ENCODE data around the gene NACC2.

GRCh38 chr9:136110082-136111061 lies 15.3 kb upstream of the NACC2 start:
- TF ChIP-seq POLR2A (IDR thresholded peaks at IDR 0.05; ENCODE audit: control extremely low read depth in 1 of 2, low read depth in 2 of 2, low read length in 2 of 2) = no peak
- TF ChIP-seq GABPA (IDR thresholded peaks at IDR 0.05; ENCODE audit: borderline replicate concordance, insufficient read depth, low read length) = no peak
- no peak for TF ChIP-seq EP300 (IDR thresholded peaks at IDR 0.05; ENCODE audit: borderline replicate concordance in 1 of 2, low read depth in 2 of 2, low read length in 2 of 2)
- TF ChIP-seq, protein P1, sequence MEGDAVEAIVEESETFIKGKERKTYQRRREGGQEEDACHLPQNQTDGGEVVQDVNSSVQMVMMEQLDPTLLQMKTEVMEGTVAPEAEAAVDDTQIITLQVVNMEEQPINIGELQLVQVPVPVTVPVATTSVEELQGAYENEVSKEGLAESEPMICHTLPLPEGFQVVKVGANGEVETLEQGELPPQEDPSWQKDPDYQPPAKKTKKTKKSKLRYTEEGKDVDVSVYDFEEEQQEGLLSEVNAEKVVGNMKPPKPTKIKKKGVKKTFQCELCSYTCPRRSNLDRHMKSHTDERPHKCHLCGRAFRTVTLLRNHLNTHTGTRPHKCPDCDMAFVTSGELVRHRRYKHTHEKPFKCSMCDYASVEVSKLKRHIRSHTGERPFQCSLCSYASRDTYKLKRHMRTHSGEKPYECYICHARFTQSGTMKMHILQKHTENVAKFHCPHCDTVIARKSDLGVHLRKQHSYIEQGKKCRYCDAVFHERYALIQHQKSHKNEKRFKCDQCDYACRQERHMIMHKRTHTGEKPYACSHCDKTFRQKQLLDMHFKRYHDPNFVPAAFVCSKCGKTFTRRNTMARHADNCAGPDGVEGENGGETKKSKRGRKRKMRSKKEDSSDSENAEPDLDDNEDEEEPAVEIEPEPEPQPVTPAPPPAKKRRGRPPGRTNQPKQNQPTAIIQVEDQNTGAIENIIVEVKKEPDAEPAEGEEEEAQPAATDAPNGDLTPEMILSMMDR (IDR thresholded peaks at IDR 0.05; ENCODE audit: control extremely low read depth in 1 of 3, insufficient read depth in 1 of 3, low read depth in 1 of 3, low read length in 3 of 3) = peak in 2 of 3 experiments; percentile 30 to 41; a peak in 3 of 4 replicates
- TF ChIP-seq RFX5 (IDR thresholded peaks at IDR 0.05; ENCODE audit: borderline replicate concordance, low read depth, low read length) = no peak
- no peak for TF ChIP-seq EZH2 (IDR thresholded peaks at IDR 0.05; ENCODE audit: low read depth, low read length, severe bottlenecking)
- TF ChIP-seq POLR2AphosphoS5 (IDR thresholded peaks at IDR 0.05; ENCODE audit: low read depth, low read length) = 0 out of 2 replicates have a peak, but pooled peaks have one; percentile 32
- TF ChIP-seq TBP (IDR thresholded peaks at IDR 0.05; ENCODE audit: low read depth, low read length) = no peak
- TF ChIP-seq SP2 (IDR thresholded peaks at IDR 0.05; ENCODE audit: low read length) = no peak
- TF ChIP-seq FOSL1 (IDR thresholded peaks at IDR 0.05; ENCODE audit: insufficient read depth, low read depth, low read length) = no peak
- TF ChIP-seq HDAC6 (IDR thresholded peaks at IDR 0.05; ENCODE audit: low read depth, low read length) = no peak
